Keratinocyte (primary cell): Measurements from ENCODE around the gene ATRNL1. TPM values are rescaled to one million over a fixed set of nuclear protein-coding genes. Genes with fewer than 3 reads are reported as not detected.

Source experiments
- DNase-seq: peaks from one replicate; pipeline ENCODE4 v3.0.0-alpha.2; 2011; ENCODE audit warnings: low read depth, missing footprints, low spot score
- FAIRE-seq: peaks from 2 replicates; lab custom pipeline; 2011; peaks lifted over from hg19 to GRCh38; lab: Jason Lieb, UNC
- H2AFZ ChIP-seq: 2 replicates; pipeline ENCODE4 v1.6.0; 2012; ENCODE audit warnings: low read length, control low read depth, inconsistent platforms; ENCODE audit not compliant: control insufficient read depth
- H3K27ac ChIP-seq: 2 replicates; pipeline ENCODE4 v1.5.1; 2011; ENCODE audit warnings: low read length; ENCODE audit not compliant: control insufficient read depth, insufficient read depth
- H3K27me3 ChIP-seq: 3 replicates; pipeline ENCODE4 v1.6.0; 2011; ENCODE audit warnings: low read length; ENCODE audit not compliant: control insufficient read depth, insufficient read depth; ENCODE audit errors: extremely low read depth
- H3K36me3 ChIP-seq, 2 experiments: 2 replicates in 1 of 2; 3 replicates in 1 of 2; pipeline ENCODE4 v1.5.1; 2011; ENCODE audit warnings: low read length in 2 of 2, mild to moderate bottlenecking in 1 of 2; ENCODE audit not compliant: control insufficient read depth in 2 of 2, insufficient read depth in 2 of 2; ENCODE audit errors: extremely low read depth in 1 of 2
- H3K4me1 ChIP-seq: 3 replicates; pipeline ENCODE4 v1.5.1; 2011; ENCODE audit warnings: low read length; ENCODE audit not compliant: control insufficient read depth, insufficient read depth; ENCODE audit errors: extremely low read depth
- H3K4me2 ChIP-seq: 3 replicates; pipeline ENCODE4 v1.6.0; 2011; ENCODE audit warnings: low read depth, low read length; ENCODE audit not compliant: control insufficient read depth, insufficient read depth; ENCODE audit errors: extremely low read depth
- H3K4me3 ChIP-seq, 3 experiments: fragments of 200-600 bp in 1 of 3; sonication (generic) in 1 of 3; 2 replicates in 2 of 3; 3 replicates in 1 of 3; pipeline ENCODE4 v1.5.1; 2011 to 2016; ENCODE audit warnings: low read length in 3 of 3, mild to moderate bottlenecking in 3 of 3, control low read depth in 2 of 3, inconsistent platforms in 1 of 3, low read depth in 1 of 3, mixed read lengths in 1 of 3, mixed run types in 1 of 3, moderate library complexity in 1 of 3; ENCODE audit not compliant: control insufficient read depth in 2 of 3, insufficient read depth in 2 of 3; ENCODE audit errors: extremely low read depth in 1 of 3
- H3K79me2 ChIP-seq: 2 replicates; pipeline ENCODE4 v1.6.0; 2012; ENCODE audit warnings: low read length; ENCODE audit not compliant: control insufficient read depth, insufficient read depth
- H3K9ac ChIP-seq: 3 replicates; pipeline ENCODE4 v1.6.0; 2011; ENCODE audit warnings: low read length; ENCODE audit not compliant: control insufficient read depth, insufficient read depth; ENCODE audit errors: extremely low read depth
- H3K9me1 ChIP-seq: 3 replicates; pipeline ENCODE4 v1.6.0; 2011; ENCODE audit warnings: low read length; ENCODE audit not compliant: control insufficient read depth, insufficient read depth; ENCODE audit errors: extremely low read depth
- H3K9me3 ChIP-seq: 2 replicates; pipeline ENCODE4 v1.5.1; 2012; ENCODE audit warnings: low read depth, low read length; ENCODE audit not compliant: control insufficient read depth
- H4K20me1 ChIP-seq: 3 replicates; pipeline ENCODE4 v1.6.0; 2011; ENCODE audit warnings: low read length; ENCODE audit not compliant: control insufficient read depth, insufficient read depth; ENCODE audit errors: extremely low read depth
- EZH2 ChIP-seq: IDR thresholded peaks from one replicate; pipeline ENCODE4 v1.6.1; 2012; ENCODE audit warnings: inconsistent platforms, mild to moderate bottlenecking, low read length, moderate library complexity
- dilution Hi-C: fragments of 300-500 bp; cut with MboI; formaldehyde crosslinking; loops from one replicate; pipeline ENCODE4 v1.7.0; 2020; ENCODE audit warnings: low sequenced_read_pairs; ENCODE audit not compliant: extremely low pct_ligation_motif_present
- polyA plus RNA-seq, 5 experiments: library from polyadenylated mRNA; depleted of rRNA in 3 of 5; stranded (reverse) in 3 of 5; stranded (forward) in 1 of 5; unstranded in 1 of 5; fragments of >200 nt; gene quantifications; 1 replicate in 1 of 5; 2 replicates in 3 of 5; 3 replicates in 1 of 5; pipeline versions ENCODE4 v1.2.1 to v1.2.3, GENCODE V29; 2011 to 2012; ENCODE audit warnings: missing spikeins in 2 of 5, low read depth in 1 of 5, low replicate concordance in 1 of 5
- TF ChIP-seq, protein P1 (sequence below), 3 experiments: IDR thresholded peaks in 1 of 3; conservative IDR thresholded peaks in 1 of 3; optimal IDR thresholded peaks in 1 of 3; 2 replicates in 2 of 3; 3 replicates in 1 of 3; pipeline versions ENCODE3 to v1.5.1; 2011; ENCODE audit warnings: low read length in 3 of 3, mild to moderate bottlenecking in 3 of 3, moderate library complexity in 2 of 3, control low read depth in 1 of 3, inconsistent platforms in 1 of 3; ENCODE audit not compliant: insufficient read depth in 2 of 3; ENCODE audit errors: extremely low read depth in 1 of 3

Gene ATRNL1
- polyA plus RNA-seq, 1 donor (not counting 4 experiments of a cell fraction or from before 2014, with no cell fraction given): 0.07 TPM

DNA sequence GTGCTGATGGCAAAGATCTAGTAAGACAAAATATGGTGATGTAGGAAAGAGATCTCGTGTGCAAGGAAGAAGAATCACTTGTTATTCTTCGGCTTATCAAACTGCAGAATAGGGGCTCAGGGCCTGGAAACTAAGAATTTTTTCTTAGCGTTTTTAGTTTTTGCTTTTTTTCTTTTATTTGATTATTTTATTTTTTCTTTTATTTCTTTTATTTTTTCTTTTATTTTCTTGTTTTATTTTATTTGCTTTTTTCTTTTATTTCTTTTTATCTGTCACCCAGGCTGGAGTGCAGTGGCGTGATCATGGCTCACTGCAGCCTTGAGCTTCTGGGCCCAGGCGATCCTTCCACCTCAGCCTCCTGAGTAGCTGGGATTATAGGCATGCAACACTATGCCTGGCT lies 70.0 kb downstream of the ATRNL1 start:
- no peak for TF ChIP-seq EZH2
- TF ChIP-seq, protein P1, sequence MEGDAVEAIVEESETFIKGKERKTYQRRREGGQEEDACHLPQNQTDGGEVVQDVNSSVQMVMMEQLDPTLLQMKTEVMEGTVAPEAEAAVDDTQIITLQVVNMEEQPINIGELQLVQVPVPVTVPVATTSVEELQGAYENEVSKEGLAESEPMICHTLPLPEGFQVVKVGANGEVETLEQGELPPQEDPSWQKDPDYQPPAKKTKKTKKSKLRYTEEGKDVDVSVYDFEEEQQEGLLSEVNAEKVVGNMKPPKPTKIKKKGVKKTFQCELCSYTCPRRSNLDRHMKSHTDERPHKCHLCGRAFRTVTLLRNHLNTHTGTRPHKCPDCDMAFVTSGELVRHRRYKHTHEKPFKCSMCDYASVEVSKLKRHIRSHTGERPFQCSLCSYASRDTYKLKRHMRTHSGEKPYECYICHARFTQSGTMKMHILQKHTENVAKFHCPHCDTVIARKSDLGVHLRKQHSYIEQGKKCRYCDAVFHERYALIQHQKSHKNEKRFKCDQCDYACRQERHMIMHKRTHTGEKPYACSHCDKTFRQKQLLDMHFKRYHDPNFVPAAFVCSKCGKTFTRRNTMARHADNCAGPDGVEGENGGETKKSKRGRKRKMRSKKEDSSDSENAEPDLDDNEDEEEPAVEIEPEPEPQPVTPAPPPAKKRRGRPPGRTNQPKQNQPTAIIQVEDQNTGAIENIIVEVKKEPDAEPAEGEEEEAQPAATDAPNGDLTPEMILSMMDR (optimal IDR thresholded peaks at IDR 0.05 in 1 of 3, IDR thresholded peaks at IDR 0.05 in 1 of 3, conservative IDR thresholded peaks at IDR 0.05 in 1 of 3; ENCODE audit: extremely low read depth in 1 of 3, insufficient read depth in 2 of 3, low read length in 3 of 3): no peak
- H2AFZ ChIP-seq: no peak overlapping the region
- no peak overlapping the region for H3K9ac ChIP-seq
- no peaks in the 10 kb centered on the region for H4K20me1 ChIP-seq
- no peaks in the 10 kb centered on the region for H3K27me3 ChIP-seq
- no peak for DNase-seq
- no peaks in the 10 kb centered on the region for H3K9me3 ChIP-seq
- no peaks in the 10 kb centered on the region for H3K4me1 ChIP-seq
- FAIRE-seq: no peak
- no peaks in the 10 kb centered on the region for H3K9me1 ChIP-seq
- H3K36me3 ChIP-seq: no peaks in the 10 kb centered on the region
- H3K4me3 ChIP-seq: no peak overlapping the region
- H3K79me2 ChIP-seq: no peaks in the 10 kb centered on the region
- no peak overlapping the region for H3K4me2 ChIP-seq
- no peak overlapping the region for H3K27ac ChIP-seq
- dilution Hi-C loops: no loop called here

DNA sequence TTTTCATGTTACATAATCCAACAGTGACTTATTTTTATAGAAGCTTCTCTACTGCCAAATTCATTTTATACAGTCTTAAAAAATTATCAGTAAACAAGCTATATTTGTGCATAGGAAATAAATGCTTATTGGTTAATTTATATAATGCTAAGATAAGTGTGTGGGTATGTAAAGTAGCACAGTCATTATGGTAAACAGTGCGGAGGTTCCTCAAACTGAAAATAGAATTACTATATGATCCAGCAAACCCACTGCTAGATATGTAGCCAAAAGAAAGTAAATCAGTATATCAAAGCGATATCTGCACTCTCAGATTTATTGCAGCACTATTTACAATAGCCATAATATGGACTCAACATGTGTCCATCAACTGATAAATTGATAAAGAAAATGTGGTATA lies 71.1 kb downstream of the ATRNL1 start:
- Histone ChIP-seq H3K27me3 (no peaks in the 10 kb centered on the region), H3K4me2 (no peak overlapping the region), H3K4me1 (no peaks in the 10 kb centered on the region), H3K36me3 (no peaks in the 10 kb centered on the region), H3K4me3 (no peak overlapping the region), H3K9me1 (no peaks in the 10 kb centered on the region), H3K9ac (no peak overlapping the region), H3K9me3 (no peaks in the 10 kb centered on the region), H2AFZ (no peak overlapping the region), H3K27ac (no peak overlapping the region), H3K79me2 (no peaks in the 10 kb centered on the region), H4K20me1 (no peaks in the 10 kb centered on the region)
- DNase-seq (no peak), FAIRE-seq (no peak)
- dilution Hi-C loops: no loop called here
- TF ChIP-seq, protein P1 (optimal IDR thresholded peaks at IDR 0.05 in 1 of 3, IDR thresholded peaks at IDR 0.05 in 1 of 3, conservative IDR thresholded peaks at IDR 0.05 in 1 of 3; ENCODE audit: extremely low read depth in 1 of 3, insufficient read depth in 2 of 3, low read length in 3 of 3): no peak
- no peak for TF ChIP-seq EZH2
